GM12878 (cell line): ENCODE measurements around the gene PAM. TPM values are rescaled to one million over a fixed set of nuclear protein-coding genes. Genes with fewer than 3 reads are reported as not detected.

Experiments used
- ATAC-seq: fragments of 200-7000 bp; cut with Tn5 transposase; 3 replicates; pipeline ENCODE4 v1.9.1; 2020; ENCODE audit warnings: mild to moderate bottlenecking, moderate library complexity
- BruUV-seq: library from RNA; stranded (reverse); fragments of 400-500 nt; replicated peaks from 2 replicates; lab custom pipeline; 2021; lab: Mats Ljungman, UMichigan
- CTCF ChIA-PET: fragments of 300-600 bp; sonication (Branson Sonifier 250); formaldehyde crosslinking; extraction: SDS; loops from one replicate; lab custom pipeline; 2021; ENCODE audit warnings: inconsistent platforms; lab: Yijun Ruan, JAX
- POLR2A ChIA-PET: fragments of 350-600 bp; formaldehyde crosslinking; extraction: SDS; loops from one replicate; lab custom pipeline; 2021; ENCODE audit warnings: inconsistent platforms; lab: Charles Lee
- RAD21 ChIA-PET: fragments of 300-600 bp; sonication (Branson Sonifier 250); formaldehyde crosslinking; loops from one replicate; lab custom pipeline; 2023; ENCODE audit warnings: antibody characterized with exemption; ENCODE audit not compliant: unreplicated experiment; lab: Charles Lee
- SMC1A ChIA-PET: fragments of 300-600 bp; sonication (Branson Sonifier 250); formaldehyde crosslinking; loops from one replicate; lab custom pipeline; 2023; ENCODE audit not compliant: unreplicated experiment, uncharacterized antibody; lab: Charles Lee
- DNase-seq: peaks from one replicate; pipeline ENCODE4 v3.0.0-alpha.2; 2011; ENCODE audit warnings: low read depth, low spot score
- FAIRE-seq: peaks from 3 replicates; lab custom pipeline; 2011; peaks lifted over from hg19 to GRCh38; lab: Jason Lieb, UNC
- H2AFZ ChIP-seq: 2 replicates; pipeline ENCODE4 v1.6.0; 2011; ENCODE audit warnings: low read depth, low read length, control low read depth; ENCODE audit not compliant: control insufficient read depth
- H3K27ac ChIP-seq: 2 replicates; pipeline ENCODE4 v1.5.1; 2011; ENCODE audit warnings: control low read depth; ENCODE audit not compliant: control insufficient read depth, insufficient read depth
- H3K27me3 ChIP-seq, 2 experiments: replicated peaks in 1 of 2; 2 replicates each; pipeline versions ENCODE4 v1.6.0 to v1.6.1; 2011; ENCODE audit warnings: low read length in 1 of 2; ENCODE audit not compliant: control insufficient read depth in 2 of 2, insufficient read depth in 2 of 2
- H3K36me3 ChIP-seq, 2 experiments: 2 replicates each; pipeline ENCODE4 v1.5.1; 2011; ENCODE audit warnings: low read length in 1 of 2; ENCODE audit not compliant: control insufficient read depth in 2 of 2, insufficient read depth in 2 of 2
- H3K4me1 ChIP-seq: 2 replicates; pipeline ENCODE4 v1.6.1; 2011; ENCODE audit warnings: mild to moderate bottlenecking, low read length, moderate library complexity, mixed read lengths; ENCODE audit not compliant: control insufficient read depth, insufficient read depth
- H3K4me2 ChIP-seq: 2 replicates; pipeline ENCODE4 v1.6.0; 2011; ENCODE audit warnings: control low read depth; ENCODE audit not compliant: control insufficient read depth, insufficient read depth
- H3K4me3 ChIP-seq: fragments of 200-600 bp; sonication (generic); 2 replicates; pipeline ENCODE4 v1.5.1; 2016
- H3K79me2 ChIP-seq: 2 replicates; pipeline ENCODE4 v1.6.0; 2011; ENCODE audit warnings: low read length; ENCODE audit not compliant: control insufficient read depth, insufficient read depth
- H3K9ac ChIP-seq: 2 replicates; pipeline ENCODE4 v1.8.0; 2011; ENCODE audit warnings: low read length, control low read depth, mixed read lengths; ENCODE audit not compliant: control insufficient read depth, insufficient read depth
- H3K9me3 ChIP-seq: replicated peaks from 3 replicates; pipeline ENCODE4 v1.5.1; 2011; ENCODE audit warnings: mild to moderate bottlenecking, low read length; ENCODE audit not compliant: control insufficient read depth, insufficient read depth
- H4K20me1 ChIP-seq: 2 replicates; pipeline ENCODE4 v1.6.0; 2011; ENCODE audit not compliant: control insufficient read depth, insufficient read depth
- NFYA ChIP-seq: IDR thresholded peaks from 2 replicates; pipeline ENCODE4 v1.6.1; 2011; ENCODE audit warnings: low read depth, mild to moderate bottlenecking, low read length, improper control_type of control experiment, borderline replicate concordance
- RCOR1 ChIP-seq: conservative IDR thresholded peaks from 2 replicates; pipeline ENCODE4 v1.6.1; 2012; ENCODE audit warnings: low read depth, low read length, improper control_type of control experiment
- SREBF1 ChIP-seq: IDR thresholded peaks from 2 replicates; pipeline ENCODE4 v1.6.1; 2012; ENCODE audit warnings: mild to moderate bottlenecking, low read length
- TCF3 ChIP-seq: IDR thresholded peaks from 2 replicates; pipeline ENCODE4 v1.6.1; 2012; ENCODE audit warnings: low read depth, mild to moderate bottlenecking, low read length, borderline replicate concordance; ENCODE audit not compliant: insufficient read depth
- ZNF217 ChIP-seq: fragments of 450-650 bp; IDR thresholded peaks from 2 replicates; pipeline ENCODE4 v1.6.1; 2017; ENCODE audit warnings: antibody characterized with exemption, mild to moderate bottlenecking
- WGBS: methylation state at CpG from one replicate; pipeline ENCODE4 v1.1.6; 2016; ENCODE audit warnings: low lambda C conversion rate; ENCODE audit not compliant: insufficient replicate concordance, insufficient coverage; ENCODE audit errors: missing lambda C conversion rate; 5-methylcytosine and 5-hydroxymethylcytosine counted together
- in situ Hi-C: fragments of 300-500 bp; cut with MboI; formaldehyde crosslinking; loops from 9 replicates; pipeline ENCODE4 v1.14.3; 2018; ENCODE audit warnings: mixed read lengths
- intact Hi-C: fragments of 100-400 bp; cut with micrococcal nuclease; formaldehyde crosslinking; loops from one replicate; pipeline ENCODE4 v1.14.2; 2022; ENCODE audit not compliant: unreplicated experiment
- polyA plus RNA-seq, 11 experiments: library from polyadenylated mRNA; depleted of rRNA in 4 of 11; unstranded in 6 of 11; stranded (reverse) in 5 of 11; fragments of >200 nt; fragmentation: Nextera tagmentation in 4 of 11; fragmentation: Illumina TruSeq in 1 of 11; extraction: Ambion mirVana in 4 of 11; extraction: Trizol in 1 of 11; gene quantifications; 1 replicate in 1 of 11; 2 replicates in 10 of 11; pipeline versions ENCODE4 v1.2.1 to v1.2.3, GENCODE V29; 2011 to 2016; ENCODE audit warnings: inconsistent platforms in 2 of 11, missing spikeins in 2 of 11, low read depth in 1 of 11
- total RNA-seq, 4 experiments: library from RNA; depleted of rRNA in 3 of 4; stranded (reverse); fragments of >200 nt in 3 of 4; fragmentation: Illumina TruSeq in 1 of 4; extraction: Trizol in 1 of 4; gene quantifications; 2 replicates each; pipeline versions ENCODE4 v1.2.1 to v1.2.3, GENCODE V29; 2013 to 2021
- TF ChIP-seq, protein P1 (sequence below): fragments of 450-650 bp; conservative IDR thresholded peaks from 2 replicates; pipeline ENCODE4 v1.6.1; 2017; ENCODE audit warnings: mild to moderate bottlenecking, moderate library complexity
- TF ChIP-seq, protein P2 (sequence below): IDR thresholded peaks from 2 replicates; pipeline ENCODE4 v1.6.1; 2011; ENCODE audit warnings: mild to moderate bottlenecking, low read depth, low read length, moderate library complexity; ENCODE audit not compliant: insufficient replicate concordance

Gene PAM
- total and polyA plus RNA-seq, 10 of the 15 experiments (the other 5 are each of a cell fraction or from before 2014, with no cell fraction given) = 5.5 to 72.5 (median 15.4) TPM

DNA sequence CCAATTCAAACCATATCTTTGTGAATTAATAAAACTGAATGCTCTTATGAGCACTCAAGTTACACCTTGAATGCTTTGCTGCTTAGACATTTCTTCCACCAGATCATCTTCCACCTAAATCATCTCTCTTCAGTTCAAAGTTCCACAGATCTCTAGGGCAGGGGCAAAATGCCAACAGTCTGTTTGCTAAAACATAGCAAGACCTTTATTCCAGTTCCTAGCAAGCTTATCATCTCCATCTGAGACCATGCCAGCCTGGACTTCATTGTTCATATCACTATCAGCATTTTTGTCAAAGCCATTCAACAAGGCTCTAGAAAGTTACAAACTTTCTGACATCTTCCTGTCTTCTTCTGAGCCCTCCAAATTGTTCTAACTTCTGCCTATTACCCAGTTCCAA lies 245.0 kb downstream of the PAM start:
- in situ Hi-C loops = no loop called here

DNA sequence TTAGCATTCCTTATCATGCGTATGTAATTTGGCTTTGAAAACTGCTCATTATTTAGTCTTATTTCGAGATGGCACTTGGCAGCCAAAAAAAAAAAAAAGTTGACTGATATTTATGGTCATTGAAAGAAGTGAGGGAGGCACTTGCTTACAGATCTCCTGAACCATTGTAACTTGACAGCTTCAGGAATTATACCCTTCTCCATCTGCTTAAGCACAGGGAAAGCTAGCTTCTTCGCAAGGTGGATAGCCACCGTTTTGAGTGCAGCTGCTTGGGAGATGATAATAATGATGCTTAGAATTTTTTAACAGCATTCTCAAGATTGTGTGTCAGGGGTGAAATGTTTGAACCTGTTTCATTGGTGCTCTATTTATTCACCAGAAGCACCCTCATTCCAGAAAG lies 248.8 kb downstream of the PAM start:
- Histone ChIP-seq H3K27ac (no peak overlapping the region), H3K9ac (no peak overlapping the region), H3K27me3 (no peaks in the 10 kb centered on the region), H3K79me2 (no peaks in the 10 kb centered on the region), H3K4me1 (no peaks in the 10 kb centered on the region), H3K9me3 (no peaks in the 10 kb centered on the region; the same call in 2 of the 3 replicates), H3K4me3 (no peak overlapping the region), H2AFZ (no peak overlapping the region), H3K4me2 (no peak overlapping the region), H4K20me1 (no peaks in the 10 kb centered on the region), H3K36me3 (no peaks in the 10 kb centered on the region)
- no peak for ATAC-seq
- ChIA-PET POLR2A (no interaction called here), RAD21 (no interaction called here), CTCF (interaction anchor here (0.6 to 1.5 kb wide), 3 partner anchors 10 to 286 kb away, joined by 3 to 5 read pairs (median 4); no protein-coding TSS in a partner anchor), SMC1A (interaction anchor here (0.7 to 1.5 kb wide), 7 partner anchors 10 to 413 kb away, joined by 3 to 7 read pairs (median 3); no protein-coding TSS in a partner anchor)
- TF ChIP-seq RCOR1 (no peak), NFYA (no peak), SREBF1 (no peak)
- TF ChIP-seq, protein P1, sequence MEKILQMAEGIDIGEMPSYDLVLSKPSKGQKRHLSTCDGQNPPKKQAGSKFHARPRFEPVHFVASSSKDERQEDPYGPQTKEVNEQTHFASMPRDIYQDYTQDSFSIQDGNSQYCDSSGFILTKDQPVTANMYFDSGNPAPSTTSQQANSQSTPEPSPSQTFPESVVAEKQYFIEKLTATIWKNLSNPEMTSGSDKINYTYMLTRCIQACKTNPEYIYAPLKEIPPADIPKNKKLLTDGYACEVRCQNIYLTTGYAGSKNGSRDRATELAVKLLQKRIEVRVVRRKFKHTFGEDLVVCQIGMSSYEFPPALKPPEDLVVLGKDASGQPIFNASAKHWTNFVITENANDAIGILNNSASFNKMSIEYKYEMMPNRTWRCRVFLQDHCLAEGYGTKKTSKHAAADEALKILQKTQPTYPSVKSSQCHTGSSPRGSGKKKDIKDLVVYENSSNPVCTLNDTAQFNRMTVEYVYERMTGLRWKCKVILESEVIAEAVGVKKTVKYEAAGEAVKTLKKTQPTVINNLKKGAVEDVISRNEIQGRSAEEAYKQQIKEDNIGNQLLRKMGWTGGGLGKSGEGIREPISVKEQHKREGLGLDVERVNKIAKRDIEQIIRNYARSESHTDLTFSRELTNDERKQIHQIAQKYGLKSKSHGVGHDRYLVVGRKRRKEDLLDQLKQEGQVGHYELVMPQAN = no peak
- in situ Hi-C loops = no loop called here
- DNase-seq = no peak
- no TSS peak for BruUV-seq
- 97% methylated on average over 4 of the region's 4 CpGs for WGBS
- FAIRE-seq = no peak
- intact Hi-C loops = no loop called here

More for the DNA sequence above, 245.0 kb downstream of the PAM start:
- no TSS peak for BruUV-seq
- H3K79me2 ChIP-seq = no peaks in the 10 kb centered on the region
- FAIRE-seq (no peak), ATAC-seq (no peak), DNase-seq (no peak)
- no peaks in the 10 kb centered on the region for H3K36me3 ChIP-seq
- ChIA-PET SMC1A (no interaction called here), RAD21 (no interaction called here), CTCF (no interaction called here), POLR2A (no interaction called here)
- H4K20me1 ChIP-seq = no peaks in the 10 kb centered on the region
- H3K27me3 ChIP-seq = no peaks in the 10 kb centered on the region
- H3K9ac ChIP-seq = no peak overlapping the region
- H2AFZ ChIP-seq = no peak overlapping the region
- H3K4me1 ChIP-seq = no peaks in the 10 kb centered on the region
- no peak overlapping the region for H3K27ac ChIP-seq
- no peak overlapping the region for H3K4me2 ChIP-seq
- no peaks in the 10 kb centered on the region; the same call in 2 of the 3 replicates for H3K9me3 ChIP-seq
- no peak overlapping the region for H3K4me3 ChIP-seq
- TF ChIP-seq, protein P2, sequence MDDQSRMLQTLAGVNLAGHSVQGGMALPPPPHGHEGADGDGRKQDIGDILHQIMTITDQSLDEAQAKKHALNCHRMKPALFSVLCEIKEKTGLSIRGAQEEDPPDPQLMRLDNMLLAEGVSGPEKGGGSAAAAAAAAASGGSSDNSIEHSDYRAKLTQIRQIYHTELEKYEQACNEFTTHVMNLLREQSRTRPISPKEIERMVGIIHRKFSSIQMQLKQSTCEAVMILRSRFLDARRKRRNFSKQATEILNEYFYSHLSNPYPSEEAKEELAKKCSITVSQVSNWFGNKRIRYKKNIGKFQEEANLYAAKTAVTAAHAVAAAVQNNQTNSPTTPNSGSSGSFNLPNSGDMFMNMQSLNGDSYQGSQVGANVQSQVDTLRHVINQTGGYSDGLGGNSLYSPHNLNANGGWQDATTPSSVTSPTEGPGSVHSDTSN = no peak
- TF ChIP-seq ZNF217 = no peak
- TF ChIP-seq TCF3 = no peak
- intact Hi-C loops = no loop called here
